WI38 (cell line): ENCODE results near the gene ESR1.

ENCODE experiments used
- H3K4me3 ChIP-seq: 2 replicates; pipeline ENCODE4 v1.5.1; 2011; ENCODE audit warnings: low read depth, mild to moderate bottlenecking, control low read depth, low read length
- TF ChIP-seq, protein P1 (sequence below): IDR thresholded peaks from 2 replicates; pipeline ENCODE4 v1.5.1; 2012; ENCODE audit warnings: low read depth, mild to moderate bottlenecking, control low read depth, low read length

Gene ESR1

DNA sequence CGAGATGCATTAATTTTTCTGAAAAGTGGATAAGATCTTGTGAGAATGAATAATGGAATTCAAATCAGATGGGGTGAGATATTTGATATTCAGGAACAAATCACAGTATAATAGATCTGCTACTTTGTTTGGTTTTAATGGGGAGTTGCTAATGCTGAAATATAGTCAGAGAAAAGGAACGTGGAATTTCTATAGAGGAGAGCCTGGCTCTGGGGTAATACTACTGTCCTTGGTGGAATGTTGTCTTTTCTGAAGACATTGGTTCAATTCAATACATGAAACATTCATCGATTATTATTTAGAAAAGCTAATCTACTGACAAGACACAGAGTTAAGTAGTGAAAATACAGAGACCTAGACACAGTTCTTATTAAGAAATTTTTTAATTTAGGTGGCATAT, 108.6 kb downstream of the ESR1 start:
- no peak overlapping the region for H3K4me3 ChIP-seq
- TF ChIP-seq, protein P1, sequence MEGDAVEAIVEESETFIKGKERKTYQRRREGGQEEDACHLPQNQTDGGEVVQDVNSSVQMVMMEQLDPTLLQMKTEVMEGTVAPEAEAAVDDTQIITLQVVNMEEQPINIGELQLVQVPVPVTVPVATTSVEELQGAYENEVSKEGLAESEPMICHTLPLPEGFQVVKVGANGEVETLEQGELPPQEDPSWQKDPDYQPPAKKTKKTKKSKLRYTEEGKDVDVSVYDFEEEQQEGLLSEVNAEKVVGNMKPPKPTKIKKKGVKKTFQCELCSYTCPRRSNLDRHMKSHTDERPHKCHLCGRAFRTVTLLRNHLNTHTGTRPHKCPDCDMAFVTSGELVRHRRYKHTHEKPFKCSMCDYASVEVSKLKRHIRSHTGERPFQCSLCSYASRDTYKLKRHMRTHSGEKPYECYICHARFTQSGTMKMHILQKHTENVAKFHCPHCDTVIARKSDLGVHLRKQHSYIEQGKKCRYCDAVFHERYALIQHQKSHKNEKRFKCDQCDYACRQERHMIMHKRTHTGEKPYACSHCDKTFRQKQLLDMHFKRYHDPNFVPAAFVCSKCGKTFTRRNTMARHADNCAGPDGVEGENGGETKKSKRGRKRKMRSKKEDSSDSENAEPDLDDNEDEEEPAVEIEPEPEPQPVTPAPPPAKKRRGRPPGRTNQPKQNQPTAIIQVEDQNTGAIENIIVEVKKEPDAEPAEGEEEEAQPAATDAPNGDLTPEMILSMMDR, result no peak

DNA sequence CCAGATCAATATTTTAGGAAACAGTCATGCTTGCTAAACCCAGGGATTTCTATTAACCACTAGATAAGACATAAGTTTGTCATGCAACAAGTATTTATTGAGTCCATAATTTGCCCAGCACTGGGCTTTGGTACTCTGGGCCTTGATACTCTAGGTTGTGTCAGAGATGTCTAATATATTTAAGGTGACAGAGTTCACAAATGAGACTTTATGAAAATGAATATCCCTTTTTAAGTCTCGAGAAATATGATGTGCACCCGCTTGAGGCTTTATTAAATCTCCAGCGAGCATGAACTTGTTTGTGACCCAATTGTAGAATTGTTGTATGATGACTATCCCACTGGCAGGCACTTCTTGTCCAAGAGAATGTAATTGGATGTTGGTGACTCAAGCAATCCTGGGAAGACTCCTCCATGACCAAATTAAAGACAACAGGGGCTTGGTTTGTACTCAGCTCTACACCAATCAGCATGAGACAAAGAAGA, 109.2 kb downstream of the ESR1 start:
- TF ChIP-seq, protein P1, result no peak

DNA sequence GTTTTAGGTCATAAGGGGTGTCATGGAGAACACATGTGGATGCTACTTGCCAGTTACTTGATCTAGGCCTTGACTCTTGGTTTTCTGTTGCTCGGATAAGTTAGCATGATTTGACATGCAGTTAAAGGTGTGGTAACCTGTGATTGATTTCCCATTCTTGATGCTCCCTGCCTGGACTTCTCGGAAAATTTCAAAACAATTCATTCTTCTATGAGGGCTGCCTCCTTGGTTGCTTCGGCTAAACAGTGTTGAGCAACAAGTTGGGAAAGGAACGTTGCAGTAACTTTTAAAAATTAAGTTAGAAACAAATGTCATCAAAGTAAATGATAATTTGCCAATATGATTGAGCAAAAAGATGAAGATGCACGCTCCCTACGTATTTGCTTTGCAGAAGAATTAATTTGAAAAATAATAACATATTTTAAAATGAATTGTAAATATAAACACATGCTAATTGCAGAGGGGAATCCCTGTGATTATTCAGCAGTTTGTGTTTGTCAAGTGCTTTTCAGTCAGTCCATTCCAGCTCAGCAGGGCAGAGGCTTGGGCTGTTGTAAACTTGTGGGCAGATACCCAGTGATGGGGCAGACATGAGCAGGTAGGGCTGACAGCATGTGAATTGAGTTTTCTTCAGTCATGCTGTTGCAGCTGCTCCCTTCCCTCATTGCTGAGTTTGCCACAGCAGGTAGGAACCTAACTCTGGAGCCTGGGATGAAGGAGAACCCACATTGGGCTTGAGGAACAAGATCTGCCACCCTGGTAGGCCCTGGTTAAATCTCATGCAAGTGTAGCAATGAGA, 110.2 kb downstream of the ESR1 start:
- H3K4me3 ChIP-seq, result no peak overlapping the region
- TF ChIP-seq, protein P1, result no peak

More for the DNA sequence above, 109.2 kb downstream of the ESR1 start:
- no peak overlapping the region for H3K4me3 ChIP-seq

DNA sequence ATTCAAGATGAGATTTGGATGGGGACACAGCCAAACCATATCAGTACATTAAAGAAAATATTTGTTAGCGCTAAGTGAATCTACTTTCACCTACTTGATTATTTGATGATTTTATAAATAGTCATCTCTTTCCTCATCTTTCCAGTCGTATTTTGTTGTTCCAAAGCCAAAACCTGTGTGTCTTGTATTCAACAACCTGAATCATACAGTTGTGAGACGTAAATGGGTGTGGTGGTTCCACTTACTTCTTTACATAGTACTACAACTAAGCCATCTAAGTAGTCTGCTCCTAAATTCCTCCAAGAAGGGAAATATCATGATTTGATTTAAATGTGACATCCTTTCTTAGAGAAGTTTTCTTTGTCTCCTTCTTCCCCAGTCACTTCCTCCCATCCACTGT, 132.8 kb downstream of the ESR1 start:
- TF ChIP-seq, protein P1, result no peak

DNA sequence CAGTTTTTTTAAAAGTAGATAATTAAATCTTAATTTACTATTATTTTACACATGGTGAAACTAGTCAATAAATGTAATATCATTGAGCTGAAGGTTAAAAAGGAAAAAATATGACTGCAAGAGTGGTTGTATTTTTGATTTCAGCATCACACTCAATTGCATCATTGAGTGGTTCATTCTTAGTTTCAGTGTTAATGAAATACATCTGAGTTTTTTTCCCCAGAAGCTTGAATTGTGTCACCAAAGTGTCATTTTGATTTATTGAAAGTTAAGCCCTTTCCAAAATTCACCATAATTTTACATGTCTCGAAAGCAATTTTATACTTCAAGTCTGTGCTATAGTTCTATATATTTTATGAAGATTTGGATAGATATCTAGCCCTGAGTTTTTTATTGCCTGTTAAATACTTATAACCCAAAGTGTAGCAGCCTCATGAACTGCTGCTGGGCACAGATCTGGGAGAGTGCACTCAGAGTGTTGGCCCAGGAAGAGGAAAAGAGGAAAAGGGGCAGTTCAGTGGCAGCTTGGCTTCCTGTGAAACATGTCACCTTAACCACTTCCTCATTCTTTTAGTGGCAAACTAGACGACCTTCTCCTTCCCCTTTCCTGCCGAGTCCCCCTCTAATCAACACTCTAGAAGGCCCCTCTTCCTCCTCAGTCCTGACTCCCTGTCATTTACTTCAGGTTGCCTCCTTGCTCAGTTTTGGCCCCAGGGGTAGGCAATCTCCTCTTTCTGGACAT, 140.7 kb downstream of the ESR1 start:
- no peak overlapping the region for H3K4me3 ChIP-seq
- TF ChIP-seq, protein P1, result no peak

More for the DNA sequence above, 132.8 kb downstream of the ESR1 start:
- H3K4me3 ChIP-seq, result no peak overlapping the region

DNA sequence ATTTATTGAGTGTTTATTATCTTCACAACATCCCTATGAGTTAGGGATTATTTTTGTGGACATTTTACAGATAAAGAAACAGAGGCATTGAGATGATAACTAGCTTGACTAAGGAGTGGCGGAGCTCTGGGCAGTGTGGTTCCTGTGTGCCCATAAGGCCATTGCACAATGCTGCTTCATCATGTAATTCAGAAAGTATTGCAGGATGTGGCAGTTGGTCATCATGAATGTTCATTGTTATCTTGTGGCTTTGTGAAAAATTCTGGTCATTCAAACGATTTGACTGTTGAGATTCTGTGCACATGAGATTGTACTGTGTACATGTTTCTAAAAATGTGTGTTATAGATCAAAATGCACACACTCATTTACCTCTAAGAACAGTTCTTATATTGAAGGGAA, 150.8 kb downstream of the ESR1 start:
- no peak overlapping the region for H3K4me3 ChIP-seq
- TF ChIP-seq, protein P1, result no peak

DNA sequence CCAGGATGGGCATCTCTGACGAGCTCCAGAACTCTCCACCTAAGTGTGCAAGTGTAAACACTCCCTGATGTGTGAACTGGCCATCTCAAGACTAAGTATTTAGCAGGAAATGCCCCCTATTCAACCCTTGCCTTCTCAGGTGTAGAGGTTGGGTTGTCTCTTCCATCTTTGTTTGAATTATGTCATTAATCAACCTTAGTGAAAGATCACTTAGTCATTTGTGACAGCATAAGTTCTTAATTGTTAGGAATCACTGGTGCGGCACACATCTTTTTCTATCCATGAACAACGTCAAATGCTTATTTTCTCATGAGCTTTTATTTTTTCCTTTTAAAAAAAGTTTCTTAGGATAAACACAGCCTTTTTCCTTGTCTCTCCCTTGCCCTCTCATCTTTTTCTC, 151.6 kb downstream of the ESR1 start:
- no peak overlapping the region for H3K4me3 ChIP-seq
- TF ChIP-seq, protein P1, result no peak
